CD4-positive, alpha-beta memory T cell (primary cell): Measurements from ENCODE around the gene L2HGDH. TPM values are rescaled to one million over a fixed set of nuclear protein-coding genes. Genes with fewer than 3 reads are reported as not detected.

Source experiments
- CTCF ChIA-PET: fragments of 350-600 bp; sonication (Branson Sonifier 250); formaldehyde crosslinking; loops from one replicate; lab custom pipeline; 2021; ENCODE audit warnings: inconsistent platforms; ENCODE audit not compliant: partially characterized antibody; lab: Charles Lee
- POLR2A ChIA-PET: fragments of 350-600 bp; sonication (Branson Sonifier 250); formaldehyde crosslinking; loops from one replicate; lab custom pipeline; 2021; ENCODE audit not compliant: partially characterized antibody; lab: Charles Lee
- DNase-seq, 5 donors: peaks; one replicate each; pipeline versions ENCODE4 v3.0.0 to v3.0.0-alpha.2; 2020 to 2022; ENCODE audit warnings: mixed read lengths in 1 of 5
- H3K27ac ChIP-seq: one replicate; pipeline ENCODE4 v1.7.0; 2013; ENCODE audit warnings: low read depth, low read length
- H3K27me3 ChIP-seq: 2 replicates; pipeline ENCODE4 v1.7.0; 2013; ENCODE audit warnings: mild to moderate bottlenecking, low read length, moderate library complexity; ENCODE audit not compliant: insufficient read depth
- H3K36me3 ChIP-seq: 2 replicates; pipeline ENCODE4 v1.7.0; 2013; ENCODE audit warnings: mild to moderate bottlenecking, low read length, moderate library complexity; ENCODE audit not compliant: insufficient read depth
- H3K4me1 ChIP-seq: 2 replicates; pipeline ENCODE4 v1.7.0; 2013; ENCODE audit warnings: mild to moderate bottlenecking, low read length, moderate library complexity; ENCODE audit not compliant: insufficient read depth
- H3K4me3 ChIP-seq, 2 donors: one replicate each; pipeline ENCODE4 v1.7.0; 2013; ENCODE audit warnings: low read length in 2 of 2, mild to moderate bottlenecking in 1 of 2
- H3K9me3 ChIP-seq, 2 donors: one replicate each; pipeline ENCODE4 v1.7.0; 2013; ENCODE audit warnings: low read length in 2 of 2, control low read depth in 1 of 2; ENCODE audit not compliant: control insufficient read depth in 1 of 2
- H3K27ac Mint-ChIP-seq, 7 donors: one replicate each; pipeline ENCODE4 v1.8.0; 2020 to 2021; ENCODE audit warnings: mixed read lengths in 7 of 7, mild to moderate bottlenecking in 6 of 7, inconsistent platforms in 3 of 7, moderate library complexity in 3 of 7
- H3K27me3 Mint-ChIP-seq, 2 donors: one replicate each; pipeline ENCODE4 v1.8.0; 2020 to 2021; ENCODE audit warnings: mixed read lengths in 2 of 2
- H3K36me3 Mint-ChIP-seq, 2 donors: one replicate each; pipeline ENCODE4 v1.8.0; 2020 to 2021; ENCODE audit warnings: mixed read lengths in 2 of 2, inconsistent platforms in 1 of 2, mild to moderate bottlenecking in 1 of 2
- H3K4me1 Mint-ChIP-seq, 4 donors: one replicate each; pipeline ENCODE4 v1.8.0; 2020 to 2021; ENCODE audit warnings: mixed read lengths in 4 of 4, mild to moderate bottlenecking in 1 of 4
- H3K4me3 Mint-ChIP-seq, 8 donors: one replicate each; pipeline ENCODE4 v1.8.0; 2020 to 2021; ENCODE audit warnings: mixed read lengths in 8 of 8, mild to moderate bottlenecking in 7 of 8, moderate library complexity in 6 of 8, inconsistent platforms in 3 of 8
- H3K9me3 Mint-ChIP-seq, 8 donors: one replicate each; pipeline ENCODE4 v1.8.0; 2020 to 2021; ENCODE audit warnings: mixed read lengths in 8 of 8, mild to moderate bottlenecking in 5 of 8, inconsistent platforms in 3 of 8, moderate library complexity in 1 of 8
- intact Hi-C: fragments of 100-400 bp; cut with micrococcal nuclease; formaldehyde crosslinking; loops from one replicate; pipeline ENCODE4 v1.15.1; 2023
- polyA plus RNA-seq, 2 donors: library from polyadenylated mRNA; unstranded; fragments of 300-500 nt; fragmentation: Illumina TruSeq; gene quantifications; one replicate each; pipeline ENCODE4 v1.2.3, GENCODE V29; 2021
- total RNA-seq, 2 experiments: library from RNA; stranded (reverse); gene quantifications; one replicate each; pipeline ENCODE4 v1.2.3, GENCODE V29; 2021

The L2HGDH gene
- total and polyA plus RNA-seq, 4 experiments from 2014 or later: 3.0 to 6.1 (median 5.2) TPM

DNA sequence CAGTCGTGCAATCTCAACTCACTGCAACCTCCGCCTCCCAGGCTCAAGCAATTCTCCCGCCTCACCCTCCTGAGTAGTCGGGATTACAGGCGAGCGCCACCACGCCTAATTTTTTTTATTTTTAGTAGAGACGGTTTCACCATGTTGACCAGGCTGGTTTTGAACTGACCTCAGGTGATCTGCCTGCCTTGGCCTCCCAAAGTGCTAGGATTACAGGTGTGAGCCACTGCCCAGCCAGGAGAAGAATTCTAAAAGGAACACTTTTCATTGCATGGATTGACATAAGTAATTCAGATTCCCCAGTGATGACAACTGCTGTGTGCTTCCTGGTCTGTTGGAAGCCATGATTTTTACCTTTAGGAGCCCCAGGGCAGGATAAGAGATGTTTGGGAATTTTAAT is 22.2 kb upstream of the L2HGDH start:
- intact Hi-C loops: no loop called here
- CTCF ChIA-PET: interaction anchor here (3.1 kb wide), 1 partner anchor 13 kb away, joined by 15 read pairs; no protein-coding TSS in a partner anchor
- peak overlapping the region in 1 of 7 donors; percentile 27 for H3K27ac Mint-ChIP-seq

DNA sequence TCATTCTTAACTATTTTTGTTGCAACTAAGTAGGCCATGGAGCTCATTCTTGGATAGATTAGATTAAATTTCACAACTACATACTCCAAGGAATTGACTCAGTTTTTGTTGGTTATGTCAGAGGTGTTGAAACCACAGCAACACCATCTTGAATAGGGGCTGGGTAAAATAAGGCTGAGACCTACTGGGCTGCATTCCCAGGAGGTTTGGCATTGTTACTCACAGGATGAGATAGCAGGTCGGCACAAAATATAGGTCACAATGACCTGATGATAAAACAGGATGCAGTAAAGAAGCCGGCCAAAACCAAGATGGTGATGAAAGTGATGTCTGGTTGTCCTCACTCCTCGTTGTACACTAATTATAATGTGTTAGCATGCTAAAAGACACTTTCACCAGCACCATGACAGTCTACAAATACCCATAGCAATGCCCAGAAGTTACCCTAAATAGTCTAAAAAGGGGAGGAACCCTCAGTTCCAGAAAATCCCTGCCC is 21.0 kb upstream of the L2HGDH start:
- Histone ChIP-seq H3K4me1 (peaks cover 9% of the 10 kb centered on the region), H3K27ac (no peak overlapping the region), H3K4me3 (no peak overlapping the region), H3K36me3 (peaks cover 4% of the 10 kb centered on the region), H3K27me3 (no peaks in the 10 kb centered on the region), H3K9me3 (no peaks in the 10 kb centered on the region)
- POLR2A ChIA-PET: no interaction called here
- CTCF ChIA-PET: interaction anchor here (0.7 to 2.3 kb wide), 2 partner anchors 12 to 15 kb away, joined by 4 to 21 read pairs; no protein-coding TSS in a partner anchor
- intact Hi-C loops: no loop called here
- no peaks in the 10 kb centered on the region for H3K27me3 Mint-ChIP-seq
- peaks cover 8 to 35% of the 10 kb centered on the region in 2 donors for H3K36me3 Mint-ChIP-seq
- peak overlapping the region in 3 of 7 donors; percentile 7 to 73 (median 53) for H3K27ac Mint-ChIP-seq
- H3K9me3 Mint-ChIP-seq: no peaks in the 10 kb centered on the region
- H3K4me3 Mint-ChIP-seq: no peak overlapping the region
- no peak for DNase-seq
- H3K4me1 Mint-ChIP-seq: peaks cover 10 to 15% (median 13%) of the 10 kb centered on the region in 4 donors

More for the DNA sequence above, 22.2 kb upstream of the L2HGDH start:
- Histone ChIP-seq H3K4me3 (no peak overlapping the region), H3K4me1 (peaks cover 9% of the 10 kb centered on the region), H3K27ac (no peak overlapping the region), H3K36me3 (no peaks in the 10 kb centered on the region), H3K27me3 (no peaks in the 10 kb centered on the region), H3K9me3 (no peaks in the 10 kb centered on the region)
- DNase-seq: no peak
- no peaks in the 10 kb centered on the region for H3K27me3 Mint-ChIP-seq
- H3K4me1 Mint-ChIP-seq: peaks cover 10 to 14% (median 12%) of the 10 kb centered on the region in 4 donors
- H3K36me3 Mint-ChIP-seq: peaks cover 6 to 37% of the 10 kb centered on the region in 2 donors
- H3K4me3 Mint-ChIP-seq: no peak overlapping the region
- no peaks in the 10 kb centered on the region for H3K9me3 Mint-ChIP-seq
- POLR2A ChIA-PET: no interaction called here

- Histone ChIP-seq H3K4me1 (peaks cover 8% of the 10 kb centered on the region), H3K27me3 (no peaks in the 10 kb centered on the region), H3K27ac (no peak overlapping the region), H3K36me3 (peaks cover 4% of the 10 kb centered on the region), H3K4me3 (no peak overlapping the region), H3K9me3 (no peaks in the 10 kb centered on the region)
- ChIA-PET CTCF (interaction anchor here (1.4 to 2.3 kb wide), 2 partner anchors 11 kb away, joined by 5 to 21 read pairs; no protein-coding TSS in a partner anchor), POLR2A (interaction anchor here (0.8 kb wide), 1 partner anchor 699 kb away, joined by 4 read pairs; no protein-coding TSS in a partner anchor)
- intact Hi-C loops: no loop called here
- no peak overlapping the region for H3K4me3 Mint-ChIP-seq
- H3K36me3 Mint-ChIP-seq: peaks cover 8 to 34% of the 10 kb centered on the region in 2 donors
- no peaks in the 10 kb centered on the region for H3K9me3 Mint-ChIP-seq
- no peak for DNase-seq
- H3K27me3 Mint-ChIP-seq: no peaks in the 10 kb centered on the region
- H3K4me1 Mint-ChIP-seq: peaks cover 10 to 14% (median 13%) of the 10 kb centered on the region in 4 donors
- H3K27ac Mint-ChIP-seq: no peak overlapping the region
Observed at GRCh38 chr14:50331596-50331995, 19.6 kb upstream of the L2HGDH start.

- H3K27ac Mint-ChIP-seq: no peak overlapping the region
- H3K4me3 Mint-ChIP-seq: no peak overlapping the region
- H3K9me3 ChIP-seq: no peaks in the 10 kb centered on the region
- ChIA-PET CTCF (interaction anchor here (0.7 to 4.6 kb wide), 38 partner anchors 7 to 539 kb away, joined by 3 to 50 read pairs (median 4); partner anchors contain the start of genes CDKL1, DMAC2L, L2HGDH and MAP4K5), POLR2A (interaction anchor here (1.0 to 2.6 kb wide), 7 partner anchors 10 to 687 kb away, joined by 3 to 24 read pairs (median 4); partner anchors contain the start of genes CDKL1, DMAC2L, L2HGDH and MAP4K5)
- peaks cover 4% of the 10 kb centered on the region for H3K36me3 ChIP-seq
- peak; percentile 80 to 89 (median 84) for DNase-seq
- peak overlapping the region; percentile 56 for H3K27ac ChIP-seq
- H3K27me3 ChIP-seq: no peaks in the 10 kb centered on the region
- H3K27me3 Mint-ChIP-seq: no peaks in the 10 kb centered on the region
- peaks cover 4 to 20% (median 17%) of the 10 kb centered on the region in 4 donors for H3K4me1 Mint-ChIP-seq
- H3K9me3 Mint-ChIP-seq: no peaks in the 10 kb centered on the region
- peaks cover 14 to 21% of the 10 kb centered on the region in 2 donors for H3K36me3 Mint-ChIP-seq
- H3K4me3 ChIP-seq: no peak overlapping the region
- intact Hi-C loops: loop anchor here (1.0 to 10.0 kb wide), 8 partner anchors 9 to 540 kb away; partner anchors contain the start of genes CDKL1, DMAC2L, L2HGDH and MAP4K5
- H3K4me1 ChIP-seq: peaks cover 17% of the 10 kb centered on the region
Observed at GRCh38 chr14:50321009-50321660, 9.1 kb upstream of the L2HGDH start.

DNA sequence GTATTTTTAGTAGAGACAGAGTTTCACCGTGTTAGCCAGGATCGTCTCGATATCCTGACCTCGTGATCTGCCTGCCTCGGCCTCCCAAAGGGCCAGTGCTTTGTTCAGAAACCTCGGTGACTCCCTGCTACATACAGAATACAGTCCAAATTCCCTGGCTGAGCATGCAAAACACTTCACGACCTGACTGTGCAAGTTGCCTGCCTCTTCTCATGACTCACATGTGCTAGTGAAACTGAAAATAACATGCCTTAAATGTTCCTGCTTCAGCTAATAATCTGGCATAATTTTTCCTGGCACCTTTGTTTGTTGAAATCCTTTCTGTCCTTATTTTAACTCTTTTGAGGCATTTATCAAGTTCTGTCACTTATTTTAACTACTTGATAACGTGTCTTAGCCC is 8.3 kb upstream of the L2HGDH start:
- CTCF ChIA-PET: interaction anchor here (0.8 to 4.6 kb wide), 34 partner anchors 8 to 540 kb away, joined by 3 to 50 read pairs (median 4); partner anchors contain the start of genes CDKL1, DMAC2L, L2HGDH and MAP4K5
- peaks cover 4 to 25% (median 23%) of the 10 kb centered on the region in 4 donors for H3K4me1 Mint-ChIP-seq
- Histone ChIP-seq H3K4me3 (no peak overlapping the region), H3K27me3 (no peaks in the 10 kb centered on the region), H3K4me1 (peaks cover 17% of the 10 kb centered on the region), H3K9me3 (no peaks in the 10 kb centered on the region), H3K36me3 (peaks cover 4% of the 10 kb centered on the region), H3K27ac (peak overlapping the region; percentile 56)
- H3K27me3 Mint-ChIP-seq: no peaks in the 10 kb centered on the region
- DNase-seq: no peak
- peaks cover 13 to 17% of the 10 kb centered on the region in 2 donors for H3K36me3 Mint-ChIP-seq
- POLR2A ChIA-PET: interaction anchor here (1.1 to 2.6 kb wide), 4 partner anchors 9 to 212 kb away, joined by 3 to 24 read pairs (median 12); partner anchors contain the start of genes DMAC2L, L2HGDH and MAP4K5
- H3K9me3 Mint-ChIP-seq: no peaks in the 10 kb centered on the region
- intact Hi-C loops: loop anchor here (2.0 to 10.0 kb wide), 4 partner anchors 43 to 541 kb away; partner anchors contain the start of gene SOS2
- H3K27ac Mint-ChIP-seq: no peak overlapping the region
- no peak overlapping the region for H3K4me3 Mint-ChIP-seq

DNA sequence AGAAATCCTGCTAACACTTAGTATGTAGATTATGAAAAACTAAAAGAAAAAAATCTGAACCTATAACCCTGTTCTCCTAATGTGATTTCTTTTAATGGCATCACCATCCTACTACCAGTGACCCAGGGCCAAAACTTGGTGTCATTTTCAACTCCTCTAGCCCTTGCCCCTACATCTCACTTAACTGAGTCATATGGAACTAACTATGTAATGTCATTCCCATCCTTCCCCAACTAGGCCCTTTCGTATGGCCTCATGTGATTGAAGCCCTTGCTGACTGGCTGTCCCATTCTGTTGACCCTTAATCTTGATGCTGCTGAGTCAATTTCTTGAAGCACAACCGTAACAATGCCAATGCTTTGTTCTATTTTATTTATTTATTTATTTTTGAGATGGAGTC is 7.7 kb upstream of the L2HGDH start:
- H3K9me3 Mint-ChIP-seq: no peaks in the 10 kb centered on the region
- DNase-seq: no peak
- Histone ChIP-seq H3K27me3 (no peaks in the 10 kb centered on the region), H3K4me1 (peaks cover 17% of the 10 kb centered on the region), H3K27ac (no peak overlapping the region), H3K4me3 (peak overlapping the region in 1 of 2 donors; percentile 3), H3K9me3 (no peaks in the 10 kb centered on the region), H3K36me3 (peaks cover 4% of the 10 kb centered on the region)
- peaks cover 13% of the 10 kb centered on the region in 2 donors for H3K36me3 Mint-ChIP-seq
- H3K4me3 Mint-ChIP-seq: no peak overlapping the region
- peak overlapping the region in 4 of 7 donors; percentile 23 to 55 (median 48) for H3K27ac Mint-ChIP-seq
- POLR2A ChIA-PET: interaction anchor here (2.1 to 2.6 kb wide), 2 partner anchors 8 to 212 kb away, joined by 12 to 24 read pairs; partner anchors contain the start of genes DMAC2L, L2HGDH and MAP4K5
- CTCF ChIA-PET: interaction anchor here (1.0 to 4.6 kb wide), 12 partner anchors 9 to 457 kb away, joined by 4 to 50 read pairs (median 14); partner anchors contain the start of genes DMAC2L, L2HGDH and MAP4K5
- no peaks in the 10 kb centered on the region for H3K27me3 Mint-ChIP-seq
- intact Hi-C loops: loop anchor here (2.0 to 10.0 kb wide), 4 partner anchors 43 to 541 kb away; partner anchors contain the start of gene SOS2
- H3K4me1 Mint-ChIP-seq: peaks cover 4 to 25% (median 23%) of the 10 kb centered on the region in 4 donors
